OCI-LY1 (cell line): ENCODE results near the gene TTC36.

Experiments used
- EZH2 ChIP-seq: fragments of 200-600 bp; sonication (generic), shearing (Covaris generic); IDR thresholded peaks from 2 replicates; pipeline ENCODE4 v1.8.0; 2017; ENCODE audit warnings: borderline replicate concordance, mixed run types, mild to moderate bottlenecking, antibody characterized with exemption, low read length, moderate library complexity, mixed read lengths
- TF ChIP-seq, protein P1 (sequence below): fragments of 200-600 bp; sonication (generic), shearing (Covaris generic); IDR thresholded peaks from 2 replicates; pipeline ENCODE4 v1.5.1; 2017; ENCODE audit warnings: mild to moderate bottlenecking, antibody characterized with exemption, low read length, moderate library complexity, mixed read lengths

DNA sequence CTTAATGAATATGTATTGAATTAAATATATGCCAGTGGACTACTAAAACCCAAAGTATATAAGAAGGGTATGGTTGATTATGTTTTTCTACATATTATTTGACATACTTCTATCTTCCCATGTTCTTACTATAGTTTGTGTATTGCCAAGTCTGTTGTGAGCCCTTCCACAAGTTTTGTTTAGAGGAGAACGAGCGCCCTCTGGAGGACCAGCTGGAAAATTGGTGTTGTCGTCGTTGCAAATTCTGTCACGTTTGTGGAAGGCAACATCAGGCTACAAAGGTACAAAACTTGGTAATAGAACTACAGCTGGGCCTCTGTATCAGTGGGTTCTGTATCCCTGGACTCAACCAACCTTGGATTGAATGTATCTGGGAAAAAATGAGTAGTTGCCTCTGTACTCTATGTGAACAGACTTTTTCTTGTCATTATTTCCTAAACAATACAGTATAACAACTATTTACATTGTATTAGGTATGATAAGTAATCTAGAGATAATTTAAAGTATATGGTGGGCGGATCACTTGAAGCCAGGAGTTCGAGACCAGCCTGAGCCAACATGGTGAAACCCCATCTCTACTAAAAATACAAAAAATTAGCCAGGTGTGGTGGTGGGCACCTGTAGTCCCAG is 38.7 kb upstream of the TTC36 start:
- TF ChIP-seq, protein P1, sequence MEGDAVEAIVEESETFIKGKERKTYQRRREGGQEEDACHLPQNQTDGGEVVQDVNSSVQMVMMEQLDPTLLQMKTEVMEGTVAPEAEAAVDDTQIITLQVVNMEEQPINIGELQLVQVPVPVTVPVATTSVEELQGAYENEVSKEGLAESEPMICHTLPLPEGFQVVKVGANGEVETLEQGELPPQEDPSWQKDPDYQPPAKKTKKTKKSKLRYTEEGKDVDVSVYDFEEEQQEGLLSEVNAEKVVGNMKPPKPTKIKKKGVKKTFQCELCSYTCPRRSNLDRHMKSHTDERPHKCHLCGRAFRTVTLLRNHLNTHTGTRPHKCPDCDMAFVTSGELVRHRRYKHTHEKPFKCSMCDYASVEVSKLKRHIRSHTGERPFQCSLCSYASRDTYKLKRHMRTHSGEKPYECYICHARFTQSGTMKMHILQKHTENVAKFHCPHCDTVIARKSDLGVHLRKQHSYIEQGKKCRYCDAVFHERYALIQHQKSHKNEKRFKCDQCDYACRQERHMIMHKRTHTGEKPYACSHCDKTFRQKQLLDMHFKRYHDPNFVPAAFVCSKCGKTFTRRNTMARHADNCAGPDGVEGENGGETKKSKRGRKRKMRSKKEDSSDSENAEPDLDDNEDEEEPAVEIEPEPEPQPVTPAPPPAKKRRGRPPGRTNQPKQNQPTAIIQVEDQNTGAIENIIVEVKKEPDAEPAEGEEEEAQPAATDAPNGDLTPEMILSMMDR, result peak; percentile 82
- no peak for TF ChIP-seq EZH2
